NCI-H187 (cell line): Measurements from ENCODE around the gene TRAPPC12.
A peak's percentile ranks its signal among the peaks of the same experiment; 100 is the strongest.
"Not testable (repeated sequence)": the region's sequence is repeated elsewhere in the genome, so short reads cannot be mapped to it uniquely, and the experiment has no call there.

Experiments used
- DNase-seq, 2 experiments: peaks; one replicate each; lab custom pipeline; 2025; lab: John Stamatoyannopoulos, UW

Gene TRAPPC12

GRCh38 chr2:3432693-3433338 is 53.3 kb downstream of the TRAPPC12 start:
- DNase-seq = no peak

- DNase-seq = peak; percentile 31 to 62
These were observed 53.8 kb downstream of the TRAPPC12 start for GRCh38 chr2:3433339-3433699.

GRCh38 chr2:3433776-3434400 is 54.4 kb downstream of the TRAPPC12 start:
- peak in 1 of 2 experiments; percentile 34 for DNase-seq

GRCh38 chr2:3434654-3435053 is 55.2 kb downstream of the TRAPPC12 start:
- DNase-seq = peak in 1 of 2 experiments; percentile 36

- peak; percentile 38 to 71 for DNase-seq
These were observed 56.0 kb downstream of the TRAPPC12 start for GRCh38 chr2:3435445-3435844.

GRCh38 chr2:3440477-3440876 is 61.0 kb downstream of the TRAPPC12 start:
- DNase-seq = no peak

- DNase-seq = no peak
These were observed 62.0 kb downstream of the TRAPPC12 start for GRCh38 chr2:3441465-3441864.

- DNase-seq = no peak
These were observed 62.7 kb downstream of the TRAPPC12 start for GRCh38 chr2:3442185-3442584.

- no peak for DNase-seq
These were observed 63.6 kb downstream of the TRAPPC12 start for GRCh38 chr2:3443083-3443482.

GRCh38 chr2:3443506-3444084 is 64.1 kb downstream of the TRAPPC12 start:
- no peak for DNase-seq

GRCh38 chr2:3445891-3446290 is 66.4 kb downstream of the TRAPPC12 start:
- peak; percentile 89 to 91 for DNase-seq

- no peak for DNase-seq
These were observed 66.9 kb downstream of the TRAPPC12 start for GRCh38 chr2:3446381-3446780.

- not testable (repeated sequence) for DNase-seq
These were observed 67.7 kb downstream of the TRAPPC12 start for GRCh38 chr2:3447186-3447585.

- peak; percentile 92 to 94 for DNase-seq
These were observed 68.4 kb downstream of the TRAPPC12 start for GRCh38 chr2:3447789-3448317.

GRCh38 chr2:3448441-3448911 is 69.0 kb downstream of the TRAPPC12 start:
- DNase-seq = peak in 1 of 2 experiments; percentile 52

GRCh38 chr2:3449086-3449485 is 69.6 kb downstream of the TRAPPC12 start:
- DNase-seq = peak; percentile 69 to 75

GRCh38 chr2:3449936-3450335 is 70.4 kb downstream of the TRAPPC12 start:
- no peak for DNase-seq

GRCh38 chr2:3450385-3451010 is 71.0 kb downstream of the TRAPPC12 start:
- DNase-seq = no peak

- no peak for DNase-seq
These were observed 71.7 kb downstream of the TRAPPC12 start for GRCh38 chr2:3451169-3451568.

- DNase-seq = no peak
These were observed 72.6 kb downstream of the TRAPPC12 start for GRCh38 chr2:3451926-3452671.

- no peak for DNase-seq
These were observed 73.9 kb downstream of the TRAPPC12 start for GRCh38 chr2:3453190-3453999.
